ENCODE results near the gene OR2T12. TPM values are rescaled to one million over a fixed set of nuclear protein-coding genes. Genes with fewer than 3 reads are reported as not detected.
A peak's percentile ranks its signal among the peaks of the same experiment; 100 is the strongest.
"Not testable (repeated sequence)": the region's sequence is repeated elsewhere in the genome, so short reads cannot be mapped to it uniquely, and the experiment has no call there.

Gene OR2T12
- total RNA-seq, 1 experiment from 2014 or later = not detected

GRCh38 chr1:248288391-248288790 is 14.8 kb downstream of the OR2T12 start:
- Histone ChIP-seq H3K79me2 (ENCODE audit: low read length) (no peaks in the 10 kb centered on the region), H3K4me1 (ENCODE audit: low read length) (no peaks in the 10 kb centered on the region), H3K27me3 (ENCODE audit: low read length) (no peaks in the 10 kb centered on the region), H4K20me1 (ENCODE audit: insufficient read depth, low read depth, low read length) (no peaks in the 10 kb centered on the region), H3K36me3 (ENCODE audit: insufficient read depth, low read length) (no peaks in the 10 kb centered on the region), H2AFZ (ENCODE audit: low read length) (no peak overlapping the region), H3K4me2 (ENCODE audit: low read depth, low read length, poor library complexity, severe bottlenecking) (no peak overlapping the region), H3K27ac (ENCODE audit: low read length) (no peak overlapping the region), H3K9ac (ENCODE audit: low read length) (no peak overlapping the region), H3K9me2 (replicated peaks; ENCODE audit: insufficient read depth, low read length) (no peaks in the 10 kb centered on the region), H3K4me3 (ENCODE audit: low read length) (no peak overlapping the region), H3K9me3 (ENCODE audit: low read length) (no peaks in the 10 kb centered on the region; the same call in 1 of the 2 replicates)
- DNase-seq = no peak

GRCh38 chr1:248277876-248278275 is 25.3 kb downstream of the OR2T12 start, which contains the start of gene OR2T33:
Gene OR2T33, minus strand, starts transcription at chr1:248277976. Its CDS starts 4,162 bp downstream, at chr1:248273814.
- Histone ChIP-seq H3K4me2 (ENCODE audit: low read depth, low read length, poor library complexity, severe bottlenecking) (no peak within 1 kb of the TSS), H3K79me2 (ENCODE audit: low read length) (no peaks in the 10 kb centered on the region), H3K36me3 (ENCODE audit: insufficient read depth, low read length) (no peaks in the 10 kb centered on the region), H3K27ac (ENCODE audit: low read length) (no peak within 1 kb of the TSS), H3K27me3 (ENCODE audit: low read length) (no peaks in the 10 kb centered on the region), H2AFZ (ENCODE audit: low read length) (no peak within 1 kb of the TSS), H3K9ac (ENCODE audit: low read length) (no peak within 1 kb of the TSS), H4K20me1 (ENCODE audit: insufficient read depth, low read depth, low read length) (no peaks in the 10 kb centered on the region), H3K9me3 (ENCODE audit: low read length) (no peaks in the 10 kb centered on the region), H3K4me3 (ENCODE audit: low read length) (no peak within 1 kb of the TSS), H3K9me2 (replicated peaks; ENCODE audit: insufficient read depth, low read length) (no peaks in the 10 kb centered on the region), H3K4me1 (ENCODE audit: low read length) (no peaks in the 10 kb centered on the region)
- no peak for DNase-seq

GRCh38 chr1:248273225-248273624 is 30.0 kb downstream of the OR2T12 start:
- not testable (repeated sequence) for H3K4me3 ChIP-seq (ENCODE audit: low read length); H3K36me3 ChIP-seq (ENCODE audit: insufficient read depth, low read length); H3K4me1 ChIP-seq (ENCODE audit: low read length); H3K9me3 ChIP-seq (ENCODE audit: low read length); H3K9me2 ChIP-seq (replicated peaks; ENCODE audit: insufficient read depth, low read length); H3K79me2 ChIP-seq (ENCODE audit: low read length); H3K9ac ChIP-seq (ENCODE audit: low read length); H4K20me1 ChIP-seq (ENCODE audit: insufficient read depth, low read depth, low read length); H3K4me2 ChIP-seq (ENCODE audit: low read depth, low read length, poor library complexity, severe bottlenecking); H2AFZ ChIP-seq (ENCODE audit: low read length); DNase-seq; H3K27me3 ChIP-seq (ENCODE audit: low read length); H3K27ac ChIP-seq (ENCODE audit: low read length)

GRCh38 chr1:248268178-248268577 is 35.0 kb downstream of the OR2T12 start:
- Histone ChIP-seq H3K9me3 (ENCODE audit: low read length) (peaks cover 2% of the 10 kb centered on the region; the same call in 1 of the 2 replicates), H3K9me2 (replicated peaks; ENCODE audit: insufficient read depth, low read length) (no peaks in the 10 kb centered on the region), H3K9ac (ENCODE audit: low read length) (no peak overlapping the region), H4K20me1 (ENCODE audit: insufficient read depth, low read depth, low read length) (no peaks in the 10 kb centered on the region), H3K36me3 (ENCODE audit: insufficient read depth, low read length) (no peaks in the 10 kb centered on the region), H3K79me2 (ENCODE audit: low read length) (no peaks in the 10 kb centered on the region), H3K4me2 (ENCODE audit: low read depth, low read length, poor library complexity, severe bottlenecking) (no peak overlapping the region), H3K27me3 (ENCODE audit: low read length) (no peaks in the 10 kb centered on the region), H3K27ac (ENCODE audit: low read length) (no peak overlapping the region), H3K4me3 (ENCODE audit: low read length) (no peak overlapping the region), H2AFZ (ENCODE audit: low read length) (no peak overlapping the region), H3K4me1 (ENCODE audit: low read length) (no peaks in the 10 kb centered on the region)
- no peak for DNase-seq

- H2AFZ ChIP-seq (ENCODE audit: low read length); H3K36me3 ChIP-seq (ENCODE audit: insufficient read depth, low read length); H3K9me3 ChIP-seq (ENCODE audit: low read length); H3K9ac ChIP-seq (ENCODE audit: low read length); H3K27me3 ChIP-seq (ENCODE audit: low read length); DNase-seq; H4K20me1 ChIP-seq (ENCODE audit: insufficient read depth, low read depth, low read length); H3K79me2 ChIP-seq (ENCODE audit: low read length); H3K9me2 ChIP-seq (replicated peaks; ENCODE audit: insufficient read depth, low read length); H3K27ac ChIP-seq (ENCODE audit: low read length); H3K4me2 ChIP-seq (ENCODE audit: low read depth, low read length, poor library complexity, severe bottlenecking); H3K4me1 ChIP-seq (ENCODE audit: low read length); H3K4me3 ChIP-seq (ENCODE audit: low read length): not testable (repeated sequence)
Measured at GRCh38 chr1:248259309-248259708, 43.9 kb downstream of the OR2T12 start.

- no peak overlapping the region for H3K4me3 ChIP-seq (ENCODE audit: low read length)
- H3K79me2 ChIP-seq (ENCODE audit: low read length) = no peaks in the 10 kb centered on the region
- H3K27me3 ChIP-seq (ENCODE audit: low read length) = no peaks in the 10 kb centered on the region
- H3K27ac ChIP-seq (ENCODE audit: low read length) = no peak overlapping the region
- no peaks in the 10 kb centered on the region for H3K4me1 ChIP-seq (ENCODE audit: low read length)
- H3K9ac ChIP-seq (ENCODE audit: low read length) = no peak overlapping the region
- no peaks in the 10 kb centered on the region for H3K9me3 ChIP-seq (ENCODE audit: low read length)
- peak; percentile 76 for DNase-seq
- H3K9me2 ChIP-seq (replicated peaks; ENCODE audit: insufficient read depth, low read length) = no peaks in the 10 kb centered on the region
- H4K20me1 ChIP-seq (ENCODE audit: insufficient read depth, low read depth, low read length) = no peaks in the 10 kb centered on the region
- no peak overlapping the region for H2AFZ ChIP-seq (ENCODE audit: low read length)
- no peak overlapping the region for H3K4me2 ChIP-seq (ENCODE audit: low read depth, low read length, poor library complexity, severe bottlenecking)
- H3K36me3 ChIP-seq (ENCODE audit: insufficient read depth, low read length) = no peaks in the 10 kb centered on the region
Measured at GRCh38 chr1:248243204-248243603, 60.0 kb downstream of the OR2T12 start.

Other genes starting within 250 kb of the OR2T12 start
- not detected in 2 replicates for gene OR2L13, start 208.2 kb downstream of the OR2T12 start, total RNA-seq (2014; rRNA removed; shearing (Covaris generic); ENCODE audit: low replicate concordance)
- not detected in 2 replicates for gene OR2M5, start 158.3 kb downstream of the OR2T12 start, total RNA-seq (2014; rRNA removed; shearing (Covaris generic); ENCODE audit: low replicate concordance)
- not detected in 2 replicates for gene OR2M2, start 128.6 kb downstream of the OR2T12 start, total RNA-seq (2014; rRNA removed; shearing (Covaris generic); ENCODE audit: low replicate concordance)
- not detected in 2 replicates for gene OR2M3, start 106.2 kb downstream of the OR2T12 start, total RNA-seq (2014; rRNA removed; shearing (Covaris generic); ENCODE audit: low replicate concordance)
- gene OR2M4, start 72.0 kb downstream of the OR2T12 start, total RNA-seq (2014; rRNA removed; shearing (Covaris generic); ENCODE audit: low replicate concordance) = not detected in 2 replicates
- gene OR2T33, start 25.4 kb downstream of the OR2T12 start, total RNA-seq (2014; rRNA removed; shearing (Covaris generic); ENCODE audit: low replicate concordance) = not detected in 2 replicates
- gene OR2M7, start 21.1 kb upstream of the OR2T12 start, total RNA-seq (2014; rRNA removed; shearing (Covaris generic); ENCODE audit: low replicate concordance) = not detected in 2 replicates
- not detected in 2 replicates for gene OR14C36, start 45.4 kb upstream of the OR2T12 start, total RNA-seq (2014; rRNA removed; shearing (Covaris generic); ENCODE audit: low replicate concordance)
- not detected in 2 replicates for gene OR2T4, start 58.2 kb upstream of the OR2T12 start, total RNA-seq (2014; rRNA removed; shearing (Covaris generic); ENCODE audit: low replicate concordance)
- gene OR2T6, start 72.3 kb upstream of the OR2T12 start, total RNA-seq (2014; rRNA removed; shearing (Covaris generic); ENCODE audit: low replicate concordance) = not detected in 2 replicates
- gene OR2T1, start 99.6 kb upstream of the OR2T12 start, total RNA-seq (2014; rRNA removed; shearing (Covaris generic); ENCODE audit: low replicate concordance) = not detected in 2 replicates
- gene OR2T2, start 142.2 kb upstream of the OR2T12 start, total RNA-seq (2014; rRNA removed; shearing (Covaris generic); ENCODE audit: low replicate concordance) = not detected in 2 replicates
- not detected in 2 replicates for gene OR2T3, start 169.9 kb upstream of the OR2T12 start, total RNA-seq (2014; rRNA removed; shearing (Covaris generic); ENCODE audit: low replicate concordance)
- not detected in 2 replicates for gene OR2T5, start 185.2 kb upstream of the OR2T12 start, total RNA-seq (2014; rRNA removed; shearing (Covaris generic); ENCODE audit: low replicate concordance)
- gene OR2G6, start 204.6 kb upstream of the OR2T12 start, total RNA-seq (2014; rRNA removed; shearing (Covaris generic); ENCODE audit: low replicate concordance) = not detected in 2 replicates